HepG2 (cell line): ENCODE data around the gene TMEM190. TPM values are rescaled to one million over a fixed set of nuclear protein-coding genes. Genes with fewer than 3 reads are reported as not detected.

Experiments used
- ATAC-seq: fragments of 200-7000 bp; cut with Tn5 transposase; 3 replicates; pipeline ENCODE4 v1.9.1; 2020; ENCODE audit warnings: mild to moderate bottlenecking, moderate library complexity
- BruUV-seq: library from RNA; stranded (reverse); fragments of 400-500 nt; replicated peaks from 2 replicates; lab custom pipeline; 2021; lab: Mats Ljungman, UMichigan
- CTCF ChIA-PET: fragments of 300-600 bp; formaldehyde crosslinking; extraction: SDS; loops from one replicate; lab custom pipeline; 2021; ENCODE audit warnings: low total read pairs, inconsistent platforms, low intra/inter-chr PET ratio; lab: Yijun Ruan, JAX
- POLR2A ChIA-PET: fragments of 350-600 bp; sonication (Branson Sonifier 250); formaldehyde crosslinking; loops from one replicate; lab custom pipeline; 2020; ENCODE audit warnings: antibody characterized with exemption, inconsistent platforms; lab: Yijun Ruan, JAX
- DNase-seq: peaks from one replicate; pipeline ENCODE4 v3.0.0-alpha.2; 2015; ENCODE audit warnings: low spot score
- FAIRE-seq: peaks from 3 replicates; lab custom pipeline; 2011; peaks lifted over from hg19 to GRCh38; lab: Jason Lieb, UNC
- H2AFZ ChIP-seq: one replicate; pipeline ENCODE4 v1.6.1; 2011; ENCODE audit warnings: low read length, inconsistent platforms
- H3K27ac ChIP-seq: fragments of 300-600 bp; 3 replicates; pipeline ENCODE4 v1.8.0; 2011; ENCODE audit warnings: mixed run types, mild to moderate bottlenecking, mixed read lengths, low read length, inconsistent platforms; ENCODE audit not compliant: insufficient read depth; ENCODE audit errors: extremely low read length
- H3K27me3 ChIP-seq, 2 experiments: fragments of 200-600 bp in 1 of 2; 2 replicates in 1 of 2; 3 replicates in 1 of 2; pipeline versions ENCODE4 v1.6.0 to v1.8.0; 2011; ENCODE audit warnings: low read length in 2 of 2, mild to moderate bottlenecking in 2 of 2, moderate library complexity in 2 of 2, inconsistent platforms in 1 of 2; ENCODE audit not compliant: insufficient read depth in 2 of 2, control insufficient read depth in 1 of 2
- H3K36me3 ChIP-seq, 2 experiments: fragments of 200-600 bp in 1 of 2; replicated peaks in 1 of 2; 2 replicates in 1 of 2; 3 replicates in 1 of 2; pipeline versions ENCODE4 v1.5.1 to v1.8.0; 2011; ENCODE audit warnings: low read length in 2 of 2, inconsistent platforms in 1 of 2; ENCODE audit not compliant: insufficient read depth in 2 of 2, control insufficient read depth in 1 of 2
- H3K4me1 ChIP-seq: 2 replicates; pipeline ENCODE4 v1.5.1; 2012; ENCODE audit warnings: low read length, inconsistent platforms; ENCODE audit not compliant: insufficient read depth
- H3K4me2 ChIP-seq: 2 replicates; pipeline ENCODE4 v1.6.0; 2011; ENCODE audit warnings: low read depth, low read length, inconsistent platforms
- H3K4me3 ChIP-seq, 3 experiments: fragments of 200-600 bp in 1 of 3; sonication (generic), shearing (Covaris generic) in 1 of 3; replicated peaks in 1 of 3; 2 replicates each; pipeline ENCODE4 v1.5.1; 2011 to 2016; ENCODE audit warnings: low read length in 3 of 3, inconsistent platforms in 2 of 3, low read depth in 2 of 3, mild to moderate bottlenecking in 2 of 3, control low read depth in 1 of 3, mixed read lengths in 1 of 3; ENCODE audit not compliant: insufficient read depth in 1 of 3
- H3K79me2 ChIP-seq: one replicate; pipeline ENCODE4 v1.6.1; 2011; ENCODE audit warnings: low read length, inconsistent platforms; ENCODE audit not compliant: insufficient read depth
- H3K9ac ChIP-seq: 2 replicates; pipeline ENCODE4 v1.6.0; 2011; ENCODE audit warnings: mild to moderate bottlenecking, low read depth, low read length, inconsistent platforms; ENCODE audit not compliant: insufficient read depth
- H3K9me3 ChIP-seq: 2 replicates; pipeline ENCODE4 v1.5.1; 2012; ENCODE audit warnings: mild to moderate bottlenecking, low read length
- H4K20me1 ChIP-seq: 2 replicates; pipeline ENCODE4 v1.6.0; 2011; ENCODE audit warnings: inconsistent platforms, mild to moderate bottlenecking, low read length, moderate library complexity; ENCODE audit not compliant: insufficient read depth
- ATF7 ChIP-seq, 2 experiments: fragments of 450-650 bp in 1 of 2; sonication (generic) in 1 of 2; formaldehyde crosslinking in 1 of 2; IDR thresholded peaks; 2 replicates each; pipeline versions ENCODE4 v1.4.0 to v1.6.1; 2016 to 2020; ENCODE audit warnings: antibody characterized with exemption in 1 of 2, mild to moderate bottlenecking in 1 of 2, missing genetic modification reagents in 1 of 2
- GATAD1 ChIP-seq: IDR thresholded peaks from 2 replicates; pipeline ENCODE4 v1.6.1; 2016; ENCODE audit warnings: missing genetic modification reagents, missing compliant biosample characterization
- HOXA3 ChIP-seq: sonication (generic); formaldehyde crosslinking; IDR thresholded peaks from 2 replicates; pipeline ENCODE4 v1.5.0; 2020; ENCODE audit warnings: missing genetic modification reagents
- MIER3 ChIP-seq: IDR thresholded peaks from 2 replicates; pipeline ENCODE4 v1.6.1; 2016; ENCODE audit warnings: missing compliant biosample characterization, borderline replicate concordance
- MXD4 ChIP-seq: IDR thresholded peaks from 2 replicates; pipeline ENCODE4 v1.6.1; 2016; ENCODE audit warnings: mild to moderate bottlenecking, missing biosample characterization, missing genetic modification reagents
- PHB2 ChIP-seq: fragments of 450-650 bp; IDR thresholded peaks from 2 replicates; pipeline ENCODE4 v1.6.1; 2018; ENCODE audit not compliant: partially characterized antibody
- RBAK ChIP-seq: sonication (generic); formaldehyde crosslinking; IDR thresholded peaks from 2 replicates; pipeline ENCODE4 v1.5.1; 2020; ENCODE audit warnings: mild to moderate bottlenecking, missing genetic modification reagents
- RORA ChIP-seq: sonication (generic); formaldehyde crosslinking; IDR thresholded peaks from 2 replicates; pipeline ENCODE4 v1.5.0; 2020; ENCODE audit warnings: mild to moderate bottlenecking, missing genetic modification reagents, moderate library complexity
- SALL1 ChIP-seq: sonication (generic); formaldehyde crosslinking; IDR thresholded peaks from 2 replicates; pipeline ENCODE4 v1.8.0; 2022; ENCODE audit warnings: mild to moderate bottlenecking, missing genetic modification reagents
- SMAD1 ChIP-seq: sonication (generic); formaldehyde crosslinking; IDR thresholded peaks from 2 replicates; pipeline ENCODE4 v1.4.0; 2020; ENCODE audit warnings: missing genetic modification reagents, low read depth, mild to moderate bottlenecking, borderline replicate concordance
- SNAPC4 ChIP-seq: sonication (generic); formaldehyde crosslinking; IDR thresholded peaks from 2 replicates; pipeline ENCODE4 v1.4.0; 2020; ENCODE audit warnings: mild to moderate bottlenecking, missing genetic modification reagents
- TBX2 ChIP-seq: sonication (generic); formaldehyde crosslinking; IDR thresholded peaks from 2 replicates; pipeline ENCODE4 v1.5.0; 2020; ENCODE audit warnings: missing genetic modification reagents, mild to moderate bottlenecking, borderline replicate concordance
- XRCC5 ChIP-seq: fragments of 200-400 bp; formaldehyde crosslinking; optimal IDR thresholded peaks from 2 replicates; pipeline ENCODE3; 2017; ENCODE audit warnings: mild to moderate bottlenecking, low read length
- ZBTB25 ChIP-seq: IDR thresholded peaks from 2 replicates; pipeline ENCODE4 v1.6.1; 2018; ENCODE audit warnings: missing genetic modification reagents
- ZNF136 ChIP-seq: sonication (generic); formaldehyde crosslinking; IDR thresholded peaks from 2 replicates; pipeline ENCODE4 v1.8.1; 2022; ENCODE audit warnings: low read depth, mild to moderate bottlenecking, moderate library complexity, missing genetic modification reagents
- ZNF274 ChIP-seq: sonication (generic); formaldehyde crosslinking; IDR thresholded peaks from 2 replicates; pipeline ENCODE4 v1.5.1; 2020; ENCODE audit warnings: mild to moderate bottlenecking, missing genetic modification reagents
- ZNF782 ChIP-seq: sonication (generic); formaldehyde crosslinking; IDR thresholded peaks from 2 replicates; pipeline ENCODE4 v1.4.0; 2020; ENCODE audit warnings: missing genetic modification reagents, mild to moderate bottlenecking, borderline replicate concordance
- ZNF891 ChIP-seq: sonication (generic); formaldehyde crosslinking; IDR thresholded peaks from 2 replicates; pipeline ENCODE4 v1.5.0; 2020; ENCODE audit warnings: mild to moderate bottlenecking, missing genetic modification reagents
- WGBS: methylation state at CpG from one replicate; pipeline ENCODE4 v1.1.6; 2017; ENCODE audit warnings: low lambda C conversion rate; 5-methylcytosine and 5-hydroxymethylcytosine counted together
- in situ Hi-C: cut with HindIII; loops from 2 replicates; pipeline ENCODE4 v1.10.0; 2017; ENCODE audit warnings: low pct_unique_long_range_greater_than_20kb; ENCODE audit not compliant: extremely low pct_ligation_motif_present
- intact Hi-C: fragments of 100-400 bp; cut with micrococcal nuclease; formaldehyde crosslinking; loops from one replicate; pipeline ENCODE4 v1.10.0; 2022; ENCODE audit not compliant: unreplicated experiment
- polyA plus RNA-seq, 8 experiments: library from polyadenylated mRNA; depleted of rRNA in 3 of 8; stranded (reverse) in 7 of 8; unstranded in 1 of 8; fragments of >200 nt; fragmentation: Illumina TruSeq in 4 of 8; extraction: Trizol in 4 of 8; gene quantifications; 2 replicates each; pipeline versions ENCODE4 v1.2.1 to v1.2.3, GENCODE V29; 2011 to 2016; ENCODE audit warnings: low read depth in 4 of 8, missing spikeins in 1 of 8, mixed read lengths in 1 of 8; ENCODE audit not compliant: insufficient read depth in 1 of 8
- total RNA-seq, 5 experiments: library from RNA; depleted of rRNA; stranded (reverse); fragments of >200 nt; fragmentation: Illumina TruSeq; extraction: Trizol; gene quantifications; 2 replicates each; pipeline ENCODE4 v1.2.3, GENCODE V29; 2016; ENCODE audit warnings: low read depth in 1 of 5

Gene TMEM190
- total and polyA plus RNA-seq, 2 of the 13 experiments (the other 11 are each of a cell fraction or from before 2014, with no cell fraction given) = 0.35 to 0.83 TPM

- in situ Hi-C loops (no loop called here), intact Hi-C loops (loop anchor here (1.0 to 5.0 kb wide), 3 partner anchors 54 to 180 kb away; no protein-coding TSS in a partner anchor)
- Histone ChIP-seq H3K36me3 (peaks cover 13 to 35% of the 10 kb centered on the region in 2 experiments), H3K9me3 (no peaks in the 10 kb centered on the region), H3K4me1 (peaks cover 42% of the 10 kb centered on the region), H3K27ac (peak within 1 kb of the TSS; percentile 92), H3K79me2 (peaks cover 30% of the 10 kb centered on the region), H3K4me3 (peak within 1 kb of the TSS; percentile 86 to 100 (median 89)), H3K27me3 (no peaks in the 10 kb centered on the region; a peak in 1 of 5 replicates), H3K4me2 (peak within 1 kb of the TSS; percentile 96), H4K20me1 (peaks cover 41% of the 10 kb centered on the region), H3K9ac (peak within 1 kb of the TSS; percentile 96), H2AFZ (no peak within 1 kb of the TSS)
- DNase-seq (peak; percentile 96), FAIRE-seq (peak; percentile 99), ATAC-seq (peak; percentile 77)
- ChIA-PET CTCF (no interaction called here), POLR2A (interaction anchor here (0.5 to 9.7 kb wide), 3 partner anchors 21 to 106 kb away, joined by 3 to 62 read pairs (median 3); partner anchors contain the start of genes GARIN5B, HSPBP1 and UBE2S)
- under 1% methylated on average over 33 of the region's 68 CpGs for WGBS
- BruUV-seq = TSS peak; percentile 80
- TF ChIP-seq ZNF782 (CRISPR knock-in tag) = peak; percentile 79; the same call in 1 of the 2 replicates
- peak; percentile 38; the same call in 1 of the 2 replicates for TF ChIP-seq MXD4 (CRISPR knock-in tag)
- no peak for TF ChIP-seq ATF7 (IDR thresholded peaks at IDR 0.05)
- no peak for TF ChIP-seq ATF7 (CRISPR knock-in tag; IDR thresholded peaks at IDR 0.05)
- TF ChIP-seq XRCC5 = no peak
- peak; percentile 84; the same call in 1 of the 2 replicates for TF ChIP-seq MIER3 (CRISPR knock-in tag)
- peak; percentile 82 for TF ChIP-seq SNAPC4 (CRISPR knock-in tag)
- TF ChIP-seq GATAD1 (CRISPR knock-in tag) = peak; percentile 84
- TF ChIP-seq ZNF891 (CRISPR knock-in tag) = no peak; the same call in 1 of the 2 replicates
- TF ChIP-seq SMAD1 (CRISPR knock-in tag) = no peak
- TF ChIP-seq RORA (CRISPR knock-in tag) = no peak
- no peak for TF ChIP-seq PHB2
- TF ChIP-seq ZNF274 (CRISPR knock-in tag) = peak; percentile 18; the same call in 1 of the 2 replicates
- TF ChIP-seq ZBTB25 = peak; percentile 68
- peak; percentile 79 for TF ChIP-seq HOXA3 (CRISPR knock-in tag)
- TF ChIP-seq SALL1 (CRISPR knock-in tag) = peak; percentile 85
- TF ChIP-seq TBX2 (CRISPR knock-in tag) = peak; percentile 79
- 0 out of 2 replicates have a peak, but pooled peaks have one; percentile 55 for TF ChIP-seq ZNF136 (CRISPR knock-in tag)
- no peak for TF ChIP-seq RBAK (CRISPR knock-in tag)
These were observed 9.3 kb downstream of the TMEM190 start, which contains the start of gene RPL28 for GRCh38 chr19:55385724-55386492. Gene RPL28, plus strand, starts transcription at chr19:55385932. Its CDS starts 426 bp downstream, at chr19:55386358.
